ENCODE results near the gene CRYAB.
"Not testable (repeated sequence)": the region's sequence is repeated elsewhere in the genome, so short reads cannot be mapped to it uniquely, and the experiment has no call there.

Gene CRYAB

GRCh38 chr11:111886032-111886431, 25.5 kb downstream of the CRYAB start:
- no peak for TF ChIP-seq CTCF (IDR thresholded peaks at IDR 0.05; ENCODE audit: control insufficient read depth, extremely low read depth, insufficient read depth)
- no peak for DNase-seq (ENCODE audit: low read depth)
- no peak overlapping the region for H3K4me3 ChIP-seq (ENCODE audit: low read depth, low read length)

- H3K4me3 ChIP-seq (ENCODE audit: low read depth, low read length); DNase-seq (ENCODE audit: low read depth): not testable (repeated sequence)
These were observed 26.5 kb downstream of the CRYAB start for GRCh38 chr11:111885053-111885452.

- no peak overlapping the region for H3K4me3 ChIP-seq (ENCODE audit: low read depth, low read length)
- no peak for TF ChIP-seq CTCF (IDR thresholded peaks at IDR 0.05; ENCODE audit: control insufficient read depth, extremely low read depth, insufficient read depth)
- DNase-seq (ENCODE audit: low read depth): no peak
These were observed 29.4 kb downstream of the CRYAB start for GRCh38 chr11:111882202-111882601.

GRCh38 chr11:111879637-111879960, 32.0 kb downstream of the CRYAB start:
- peak overlapping the region; percentile 75 for H3K4me3 ChIP-seq (ENCODE audit: low read depth, low read length)
- no peak for TF ChIP-seq CTCF (IDR thresholded peaks at IDR 0.05; ENCODE audit: control insufficient read depth, extremely low read depth, insufficient read depth)
- DNase-seq (ENCODE audit: low read depth): no peak

GRCh38 chr11:111878849-111879636, 32.5 kb downstream of the CRYAB start, which contains the start of the genes CFAP68 and FDXACB1:
Gene CFAP68 (plus strand): TSS chr11:111879541. CDS start chr11:111879561, 20 bp downstream.
Gene FDXACB1 (minus strand): TSS chr11:111879165. CDS start chr11:111879132, 33 bp downstream.
- peak within 1 kb of the TSS; percentile 75 for H3K4me3 ChIP-seq (ENCODE audit: low read depth, low read length)
- DNase-seq (ENCODE audit: low read depth): peak; percentile 96
- TF ChIP-seq CTCF (IDR thresholded peaks at IDR 0.05; ENCODE audit: control insufficient read depth, extremely low read depth, insufficient read depth): peak; percentile 93

- DNase-seq (ENCODE audit: low read depth): peak; percentile 23
- peak; percentile 35 for TF ChIP-seq CTCF (IDR thresholded peaks at IDR 0.05; ENCODE audit: control insufficient read depth, extremely low read depth, insufficient read depth)
- peak overlapping the region; percentile 75 for H3K4me3 ChIP-seq (ENCODE audit: low read depth, low read length)
These were observed 33.2 kb downstream of the CRYAB start for GRCh38 chr11:111878385-111878848.

- no peak for TF ChIP-seq CTCF (IDR thresholded peaks at IDR 0.05; ENCODE audit: control insufficient read depth, extremely low read depth, insufficient read depth)
- no peak for DNase-seq (ENCODE audit: low read depth)
- H3K4me3 ChIP-seq (ENCODE audit: low read depth, low read length): peak overlapping the region; percentile 82
These were observed 39.8 kb downstream of the CRYAB start for GRCh38 chr11:111871693-111872161.
